GM12872 (cell line): ENCODE measurements around the gene IPO9.

Experiments used
- CTCF ChIP-seq: IDR thresholded peaks from 3 replicates; pipeline ENCODE4 v1.5.1; 2011; ENCODE audit warnings: low read depth, mild to moderate bottlenecking, low read length, moderate library complexity; ENCODE audit not compliant: insufficient read depth

Gene IPO9

GRCh38 chr1:201914456-201915235 lies 85.7 kb downstream of the IPO9 start:
- no peak for TF ChIP-seq CTCF

GRCh38 chr1:201916649-201917249 lies 87.8 kb downstream of the IPO9 start:
- TF ChIP-seq CTCF, result no peak

GRCh38 chr1:201917362-201918033 lies 88.5 kb downstream of the IPO9 start:
- no peak for TF ChIP-seq CTCF

GRCh38 chr1:201918343-201918742 lies 89.4 kb downstream of the IPO9 start:
- TF ChIP-seq CTCF, result no peak

- TF ChIP-seq CTCF, result no peak
Measured at GRCh38 chr1:201921952-201922558, 93.1 kb downstream of the IPO9 start.

- no peak for TF ChIP-seq CTCF
Measured at GRCh38 chr1:201925301-201925567, 96.3 kb downstream of the IPO9 start.

- no peak for TF ChIP-seq CTCF
Measured at GRCh38 chr1:201925981-201926645, 97.2 kb downstream of the IPO9 start.
